Psoas muscle (tissue), 8 donors: ENCODE results near the gene CBFA2T2. TPM values are rescaled to one million over a fixed set of nuclear protein-coding genes. Genes with fewer than 3 reads are reported as not detected.

Source experiments
- ATAC-seq, 4 donors: fragments of 200-7000 bp; cut with Tn5 transposase; one replicate each; pipeline ENCODE4 v1.9.1; 2020; ENCODE audit warnings: moderate library complexity in 3 of 4, mild to moderate bottlenecking in 2 of 4
- DNase-seq, 2 donors: peaks; one replicate each; pipeline ENCODE4 v3.0.0-alpha.2; 2020
- H3K27ac ChIP-seq: fragments of 200-600 bp; one replicate; pipeline ENCODE4 v1.8.0; 2022
- H3K27me3 ChIP-seq, 3 donors: fragments of 200-600 bp in 1 of 3; one replicate each; pipeline versions ENCODE4 v1.6.1 to v1.8.0; 2013 to 2022; ENCODE audit warnings: low read length in 2 of 3, mild to moderate bottlenecking in 2 of 3, moderate library complexity in 1 of 3; ENCODE audit not compliant: insufficient read depth in 3 of 3
- H3K36me3 ChIP-seq, 2 donors: fragments of 200-600 bp in 1 of 2; one replicate each; pipeline versions ENCODE4 v1.6.1 to v1.8.0; 2013 to 2022; ENCODE audit warnings: low read depth in 1 of 2, mild to moderate bottlenecking in 1 of 2, moderate library complexity in 1 of 2; ENCODE audit not compliant: insufficient read depth in 1 of 2
- H3K4me1 ChIP-seq: fragments of 200-600 bp; one replicate; pipeline ENCODE4 v1.8.0; 2022
- H3K4me3 ChIP-seq: fragments of 200-600 bp; one replicate; pipeline ENCODE4 v1.8.0; 2022; ENCODE audit warnings: mild to moderate bottlenecking
- H3K9me3 ChIP-seq: fragments of 200-600 bp; one replicate; pipeline ENCODE4 v1.8.0; 2022
- CTCF ChIP-seq: fragments of 200-600 bp; IDR thresholded peaks from one replicate; pipeline ENCODE4 v1.8.0; 2022; ENCODE audit warnings: antibody characterized with exemption
- WGBS, 3 donors: extraction: QIAGEN DNeasy Blood & Tissue Kit; methylation state at CpG; one replicate each; pipeline versions ENCODE4 v1.1.6 to v1.1.7; 2013; 5-methylcytosine and 5-hydroxymethylcytosine counted together
- intact Hi-C, 2 donors: fragments of 100-400 bp; cut with DNase I; formaldehyde crosslinking; loops; one replicate each; pipeline versions ENCODE4 v1.11.0 to v1.14.2; 2022
- polyA plus RNA-seq, 3 donors: library from polyadenylated mRNA; stranded (reverse); fragments of 200-250 nt; gene quantifications; one replicate each; pipeline ENCODE4 v1.2.3, GENCODE V29; 2013
- total RNA-seq, 4 donors: library from RNA; stranded (reverse); fragmentation: NEBNext Ultra II Directional in 2 of 4; extraction: Animal tissue kit (Norgen Biotek cat#: 25700) in 2 of 4; gene quantifications; one replicate each; pipeline versions ENCODE4 v1.2.1 to v1.2.4, GENCODE V29; 2021 to 2023
- donor health status: healthy with polysubstance abuse.
- donor health status: DM: no; HTN: no; CAD: no; lungs with moderate emphysema.
- donor health status: Bipolar disorder and iron deficiency.
- donor health status: healthy.
- donor health status: DM: yes; HTN: yes; CAD: no.
- donor health status: DM: no; HTN: no; CAD: no.
- donor health status: DM: no; HTN: no; CAD: no.
- donor health status: DM: yes; HTN: yes; CAD: no.

The CBFA2T2 gene
- total and polyA plus RNA-seq, 7 donors = 3.8 to 9.3 (median 7.0) TPM

GRCh38 chr20:33576432-33577125 is 86.7 kb downstream of the CBFA2T2 start:
- Histone ChIP-seq H3K27ac (no peak overlapping the region), H3K27me3 (no peaks in the 10 kb centered on the region), H3K4me3 (no peak overlapping the region), H3K36me3 (no peaks in the 10 kb centered on the region), H3K9me3 (no peaks in the 10 kb centered on the region), H3K4me1 (peaks cover 13% of the 10 kb centered on the region)
- no peak for ATAC-seq
- intact Hi-C loops = no loop called here
- TF ChIP-seq CTCF = no peak
- DNase-seq = no peak
- WGBS, 3 donors = 52 to 66% (median 57%) methylated on average over 4 of the region's 4 CpGs

DNA sequence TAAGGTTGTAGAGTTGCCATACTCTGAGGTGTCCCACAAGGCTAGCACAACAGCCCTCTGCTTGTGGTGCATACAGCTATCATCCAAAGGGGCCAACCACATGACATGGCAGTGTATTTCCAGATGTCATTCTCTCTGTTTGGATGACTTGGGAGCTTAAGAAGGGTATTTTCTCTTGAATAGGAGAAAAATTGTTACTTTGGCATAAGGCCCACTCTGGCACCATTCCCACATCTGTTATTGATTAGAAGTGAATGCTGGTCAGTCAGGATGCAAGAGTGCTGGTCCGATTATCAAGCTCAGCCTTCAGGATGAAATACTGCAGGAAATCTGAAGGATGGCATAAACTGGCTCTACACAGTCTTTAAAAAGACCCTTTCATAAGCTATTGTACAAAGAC is 88.6 kb downstream of the CBFA2T2 start:
- Histone ChIP-seq H3K27me3 (no peaks in the 10 kb centered on the region), H3K9me3 (no peaks in the 10 kb centered on the region), H3K4me1 (peaks cover 13% of the 10 kb centered on the region), H3K27ac (no peak overlapping the region), H3K4me3 (no peak overlapping the region), H3K36me3 (no peaks in the 10 kb centered on the region)
- DNase-seq (no peak), ATAC-seq (no peak)
- 70 to 82% (median 74%) methylated on average over 1 of the region's 1 CpG for WGBS, 3 donors
- no peak for TF ChIP-seq CTCF
- intact Hi-C loops = no loop called here

- 92 to 94% (median 92%) methylated on average over 2 of the region's 2 CpGs for WGBS, 3 donors
- intact Hi-C loops = no loop called here
- no peak for ATAC-seq
These were observed 93.2 kb downstream of the CBFA2T2 start for GRCh38 chr20:33583143-33583542.

GRCh38 chr20:33584976-33585375 is 95.1 kb downstream of the CBFA2T2 start:
- DNase-seq (no peak), ATAC-seq (no peak)
- peaks cover 6% of the 10 kb centered on the region for H3K4me1 ChIP-seq
- no peaks in the 10 kb centered on the region for H3K9me3 ChIP-seq
- no peaks in the 10 kb centered on the region for H3K36me3 ChIP-seq
- intact Hi-C loops = loop anchor here in 1 of 2 donors (5.0 kb wide), 1 partner anchor 43 kb away; no protein-coding TSS in a partner anchor
- no peak for TF ChIP-seq CTCF
- H3K27me3 ChIP-seq = no peaks in the 10 kb centered on the region
- H3K4me3 ChIP-seq = no peak overlapping the region
- H3K27ac ChIP-seq = no peak overlapping the region
- WGBS, 3 donors = 68 to 90% (median 78%) methylated on average over 3 of the region's 3 CpGs

More at GRCh38 chr20:33583143-33583542, 93.2 kb downstream of the CBFA2T2 start:
- no peak overlapping the region for H3K27ac ChIP-seq
- TF ChIP-seq CTCF = no peak
- no peaks in the 10 kb centered on the region for H3K36me3 ChIP-seq
- H3K27me3 ChIP-seq = no peaks in the 10 kb centered on the region
- no peak for DNase-seq
- H3K9me3 ChIP-seq = no peaks in the 10 kb centered on the region
- H3K4me1 ChIP-seq = peaks cover 6% of the 10 kb centered on the region
- H3K4me3 ChIP-seq = no peak overlapping the region

DNA sequence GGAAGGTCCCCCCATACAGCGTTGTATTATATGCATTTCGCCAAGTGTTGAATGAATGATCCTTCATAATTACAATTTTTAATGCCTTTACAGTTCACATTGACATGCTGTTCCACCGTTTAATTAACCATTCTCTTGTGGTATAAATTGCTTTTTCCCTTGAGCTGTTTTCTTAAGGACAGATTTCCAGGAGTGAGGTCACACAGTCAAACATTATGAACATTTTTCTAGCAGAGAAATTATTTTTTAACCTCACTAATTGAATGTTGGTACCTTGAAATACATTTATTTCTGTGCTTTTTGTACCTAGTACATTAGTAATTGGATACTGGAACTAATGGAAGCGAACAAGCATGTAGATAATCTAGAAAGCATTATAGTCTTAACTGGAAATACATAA is 95.5 kb downstream of the CBFA2T2 start:
- no peak overlapping the region for H3K27ac ChIP-seq
- no peak for TF ChIP-seq CTCF
- H3K9me3 ChIP-seq = no peaks in the 10 kb centered on the region
- no peaks in the 10 kb centered on the region for H3K27me3 ChIP-seq
- H3K36me3 ChIP-seq = no peaks in the 10 kb centered on the region
- intact Hi-C loops = loop anchor here in 1 of 2 donors (5.0 kb wide), 1 partner anchor 43 kb away; no protein-coding TSS in a partner anchor
- ATAC-seq (no peak), DNase-seq (no peak)
- H3K4me1 ChIP-seq = peaks cover 6% of the 10 kb centered on the region
- WGBS, 3 donors = 43 to 65% (median 51%) methylated on average over 4 of the region's 4 CpGs
- H3K4me3 ChIP-seq = no peak overlapping the region
